Liver (tissue), 9 donors: ENCODE data around the gene HSPA9. TPM values are rescaled to one million over a fixed set of nuclear protein-coding genes. Genes with fewer than 3 reads are reported as not detected.

Source experiments
- DNase-seq: peaks from one replicate; pipeline ENCODE4 v3.0.0-alpha.2; 2017; ENCODE audit warnings: low spot score
- H3K27ac ChIP-seq, 2 donors: one replicate each; pipeline ENCODE4 v1.7.0; 2013; ENCODE audit warnings: inconsistent platforms in 2 of 2, low read length in 2 of 2, control low read depth in 1 of 2, low read depth in 1 of 2, mild to moderate bottlenecking in 1 of 2
- H3K27me3 ChIP-seq, 4 donors: one replicate each; pipeline versions ENCODE4 v1.6.1 to v1.7.0; 2013; ENCODE audit warnings: low read length in 3 of 4, inconsistent platforms in 1 of 4, mild to moderate bottlenecking in 1 of 4, moderate library complexity in 1 of 4; ENCODE audit not compliant: control insufficient read depth in 4 of 4, insufficient read depth in 4 of 4
- H3K36me3 ChIP-seq, 4 donors: one replicate each; pipeline versions ENCODE4 v1.6.1 to v1.7.0; 2013; ENCODE audit warnings: low read length in 3 of 4, mild to moderate bottlenecking in 3 of 4, low read depth in 1 of 4, moderate library complexity in 1 of 4; ENCODE audit not compliant: control insufficient read depth in 4 of 4, insufficient read depth in 3 of 4
- H3K4me1 ChIP-seq, 4 donors: one replicate each; pipeline versions ENCODE4 v1.6.1 to v1.7.0; 2013; ENCODE audit warnings: low read length in 3 of 4, mild to moderate bottlenecking in 3 of 4, moderate library complexity in 1 of 4; ENCODE audit not compliant: control insufficient read depth in 4 of 4, insufficient read depth in 4 of 4
- H3K4me3 ChIP-seq, 3 donors: one replicate each; pipeline versions ENCODE4 v1.6.1 to v1.7.0; 2013; ENCODE audit warnings: low read length in 3 of 3, control low read depth in 1 of 3, low read depth in 1 of 3, mild to moderate bottlenecking in 1 of 3
- H3K9ac ChIP-seq, 2 donors: one replicate each; pipeline ENCODE4 v1.7.0; 2013; ENCODE audit warnings: low read length in 2 of 2, mild to moderate bottlenecking in 2 of 2, moderate library complexity in 2 of 2, control low read depth in 1 of 2, low read depth in 1 of 2
- H3K9me3 ChIP-seq, 4 donors: one replicate each; pipeline versions ENCODE4 v1.6.1 to v1.7.0; 2013; ENCODE audit warnings: low read length in 3 of 4; ENCODE audit not compliant: control insufficient read depth in 4 of 4
- EGR1 ChIP-seq, 2 donors: IDR thresholded peaks; 2 replicates each; pipeline ENCODE4 v1.6.1; 2016 to 2018; ENCODE audit warnings: antibody characterized with exemption in 2 of 2, low read depth in 2 of 2
- FOXA1 ChIP-seq: IDR thresholded peaks from 2 replicates; pipeline ENCODE4 v1.6.1; 2016; ENCODE audit warnings: antibody characterized with exemption
- FOXA2 ChIP-seq: IDR thresholded peaks from 2 replicates; pipeline ENCODE4 v1.6.1; 2016; ENCODE audit warnings: antibody characterized with exemption
- GABPA ChIP-seq, 2 donors: IDR thresholded peaks in 1 of 2; conservative IDR thresholded peaks in 1 of 2; 2 replicates each; pipeline ENCODE4 v1.6.1; 2016; ENCODE audit warnings: antibody characterized with exemption in 2 of 2, mild to moderate bottlenecking in 1 of 2, moderate library complexity in 1 of 2
- HNF4A ChIP-seq, 2 donors: conservative IDR thresholded peaks; 2 replicates each; pipeline ENCODE4 v1.6.1; 2016; ENCODE audit warnings: antibody characterized with exemption in 2 of 2, mild to moderate bottlenecking in 2 of 2
- HNF4G ChIP-seq: IDR thresholded peaks from 2 replicates; pipeline ENCODE4 v1.6.1; 2016; ENCODE audit warnings: antibody characterized with exemption
- NR2F2 ChIP-seq: IDR thresholded peaks from 2 replicates; pipeline ENCODE4 v1.6.1; 2016; ENCODE audit warnings: antibody characterized with exemption
- RAD21 ChIP-seq, 2 donors: IDR thresholded peaks; 2 replicates each; pipeline ENCODE4 v1.6.1; 2016; ENCODE audit warnings: antibody characterized with exemption in 2 of 2, mild to moderate bottlenecking in 2 of 2
- RXRA ChIP-seq, 2 donors: IDR thresholded peaks; 2 replicates each; pipeline ENCODE4 v1.6.1; 2017 to 2018; ENCODE audit warnings: antibody characterized with exemption in 2 of 2, mild to moderate bottlenecking in 1 of 2
- SP1 ChIP-seq: IDR thresholded peaks from 2 replicates; pipeline ENCODE4 v1.6.1; 2018; ENCODE audit warnings: antibody characterized with exemption, mild to moderate bottlenecking
- TAF1 ChIP-seq: conservative IDR thresholded peaks from 2 replicates; pipeline ENCODE4 v1.6.1; 2016; ENCODE audit warnings: antibody characterized with exemption, mild to moderate bottlenecking
- YY1 ChIP-seq: IDR thresholded peaks from 2 replicates; pipeline ENCODE4 v1.6.1; 2016; ENCODE audit warnings: antibody characterized with exemption, mild to moderate bottlenecking
- WGBS: extraction: QIAGEN DNeasy Blood & Tissue Kit; methylation state at CpG from one replicate; pipeline ENCODE4 v1.1.7; 2013; 5-methylcytosine and 5-hydroxymethylcytosine counted together
- polyA plus RNA-seq, 2 donors: library from polyadenylated mRNA; stranded (reverse) in 1 of 2; unstranded in 1 of 2; fragments of 200-250 nt in 1 of 2; fragments of >200 nt in 1 of 2; fragmentation: Nextera tagmentation in 1 of 2; extraction: Ambion mirVana in 1 of 2; gene quantifications; one replicate each; pipeline versions ENCODE4 v1.2.1 to v1.2.3, GENCODE V29; 2013 to 2015
- total RNA-seq, 2 donors: library from RNA; depleted of rRNA; stranded (reverse); fragments of >200 nt; gene quantifications; one replicate each; pipeline ENCODE4 v1.2.3, GENCODE V29; 2014
- TF ChIP-seq, protein P1 (sequence below): fragments of 150-350 bp; IDR thresholded peaks from 2 replicates; pipeline ENCODE4 v1.5.1; 2017; ENCODE audit warnings: improper control_type of control experiment, low read depth, low read length; ENCODE audit not compliant: missing input control
- TF ChIP-seq, protein P2 (sequence below): IDR thresholded peaks from 2 replicates; pipeline ENCODE4 v1.6.1; 2016; ENCODE audit warnings: antibody characterized with exemption
- TF ChIP-seq, protein P3 (sequence below): IDR thresholded peaks from 2 replicates; pipeline ENCODE4 v1.6.1; 2016; ENCODE audit warnings: antibody characterized with exemption
- TF ChIP-seq, protein P4 (sequence below): IDR thresholded peaks from 2 replicates; pipeline ENCODE4 v1.6.1; 2016; ENCODE audit warnings: antibody characterized with exemption
- donor health status: healthy.
- donor health status: healthy.
- donor health status: healthy.
- donor health status: healthy.
- donor health status: healthy.

The HSPA9 gene
- total and polyA plus RNA-seq, 4 donors: 221 to 378 (median 238) TPM

DNA sequence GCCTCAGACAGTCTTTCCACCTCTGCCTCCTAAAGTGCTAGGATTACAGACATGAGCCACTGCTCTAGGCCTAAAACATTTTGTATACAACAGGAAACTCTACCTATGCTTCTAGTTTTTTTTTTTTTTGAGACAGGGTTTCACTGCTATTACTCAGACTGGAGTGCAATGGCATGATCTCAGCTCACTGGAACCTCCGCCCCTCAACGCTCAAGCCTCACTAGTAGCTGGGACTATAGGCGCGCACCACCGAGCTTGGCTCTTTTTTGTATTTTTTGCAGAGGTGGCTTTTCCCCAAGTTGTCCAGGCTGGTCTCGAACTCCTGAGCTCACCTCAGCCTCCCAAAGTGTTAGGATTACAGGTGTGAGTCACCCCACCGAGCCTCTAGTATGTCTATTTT, 5.4 kb downstream of the HSPA9 start:
- no peak overlapping the region for H3K27ac ChIP-seq
- WGBS: 94% methylated on average over 7 of the region's 7 CpGs
- H3K4me3 ChIP-seq: no peak overlapping the region
- no peaks in the 10 kb centered on the region for H3K27me3 ChIP-seq
- no peak overlapping the region for H3K9ac ChIP-seq
- peaks cover 16 to 63% (median 42%) of the 10 kb centered on the region in 4 donors for H3K4me1 ChIP-seq
- H3K9me3 ChIP-seq: no peaks in the 10 kb centered on the region
- H3K36me3 ChIP-seq: peaks cover 18 to 66% (median 52%) of the 10 kb centered on the region in 4 donors
- no peak for DNase-seq
- TF ChIP-seq EGR1 (IDR thresholded peaks at IDR 0.05; ENCODE audit: low read depth in 2 of 2): no peak
- no peak for TF ChIP-seq FOXA1

DNA sequence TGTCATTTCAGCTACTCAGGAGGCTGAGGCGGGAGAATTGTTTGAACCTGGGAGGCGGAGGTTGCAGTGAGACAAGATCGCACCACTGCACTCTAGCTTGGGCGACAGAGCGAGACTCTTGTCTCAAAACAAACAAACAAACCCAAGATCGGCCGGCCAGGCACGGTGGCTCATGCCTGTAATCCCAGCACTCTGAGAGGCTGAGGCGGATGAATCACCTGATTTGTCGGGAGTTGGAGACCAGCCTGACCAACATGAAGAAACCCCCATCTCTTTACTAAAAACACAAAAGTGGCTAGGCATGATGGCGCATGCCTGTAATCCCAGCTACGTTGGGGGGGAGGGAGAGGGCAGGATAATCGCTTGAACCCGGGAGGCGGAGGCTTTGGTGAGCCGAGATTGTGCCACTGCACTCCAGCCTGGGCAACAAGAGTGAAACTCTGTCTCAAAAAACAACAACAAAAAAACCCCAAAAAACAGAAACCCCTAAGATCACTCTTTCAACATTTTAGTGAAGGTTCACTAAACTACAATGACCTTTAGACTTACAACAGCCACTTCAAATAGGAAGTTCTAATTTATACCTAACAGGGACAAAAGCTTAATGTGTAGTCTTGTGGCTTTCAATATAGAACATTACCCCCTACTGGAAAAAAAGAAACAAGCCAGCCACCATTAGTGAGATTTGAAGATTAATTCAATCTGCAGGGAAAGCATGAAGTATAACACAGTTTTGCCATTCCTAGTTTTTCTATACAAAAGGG, 7.0 kb downstream of the HSPA9 start:
- TF ChIP-seq HNF4G (no peak), FOXA2 (no peak), YY1 (no peak), RAD21 (IDR thresholded peaks at IDR 0.05) (peak in 1 of 2 donors; percentile 33), EGR1 (IDR thresholded peaks at IDR 0.05; ENCODE audit: low read depth in 2 of 2) (no peak), NR2F2 (no peak), TAF1 (no peak), HNF4A (conservative IDR thresholded peaks at IDR 0.05) (peak; percentile 53 to 58), RXRA (IDR thresholded peaks at IDR 0.05) (peak in 1 of 2 donors; percentile 36), GABPA (IDR thresholded peaks at IDR 0.05 in 1 of 2, conservative IDR thresholded peaks at IDR 0.05 in 1 of 2) (no peak)
- TF ChIP-seq, protein P1, sequence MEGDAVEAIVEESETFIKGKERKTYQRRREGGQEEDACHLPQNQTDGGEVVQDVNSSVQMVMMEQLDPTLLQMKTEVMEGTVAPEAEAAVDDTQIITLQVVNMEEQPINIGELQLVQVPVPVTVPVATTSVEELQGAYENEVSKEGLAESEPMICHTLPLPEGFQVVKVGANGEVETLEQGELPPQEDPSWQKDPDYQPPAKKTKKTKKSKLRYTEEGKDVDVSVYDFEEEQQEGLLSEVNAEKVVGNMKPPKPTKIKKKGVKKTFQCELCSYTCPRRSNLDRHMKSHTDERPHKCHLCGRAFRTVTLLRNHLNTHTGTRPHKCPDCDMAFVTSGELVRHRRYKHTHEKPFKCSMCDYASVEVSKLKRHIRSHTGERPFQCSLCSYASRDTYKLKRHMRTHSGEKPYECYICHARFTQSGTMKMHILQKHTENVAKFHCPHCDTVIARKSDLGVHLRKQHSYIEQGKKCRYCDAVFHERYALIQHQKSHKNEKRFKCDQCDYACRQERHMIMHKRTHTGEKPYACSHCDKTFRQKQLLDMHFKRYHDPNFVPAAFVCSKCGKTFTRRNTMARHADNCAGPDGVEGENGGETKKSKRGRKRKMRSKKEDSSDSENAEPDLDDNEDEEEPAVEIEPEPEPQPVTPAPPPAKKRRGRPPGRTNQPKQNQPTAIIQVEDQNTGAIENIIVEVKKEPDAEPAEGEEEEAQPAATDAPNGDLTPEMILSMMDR: peak; percentile 16
- TF ChIP-seq, protein P2, sequence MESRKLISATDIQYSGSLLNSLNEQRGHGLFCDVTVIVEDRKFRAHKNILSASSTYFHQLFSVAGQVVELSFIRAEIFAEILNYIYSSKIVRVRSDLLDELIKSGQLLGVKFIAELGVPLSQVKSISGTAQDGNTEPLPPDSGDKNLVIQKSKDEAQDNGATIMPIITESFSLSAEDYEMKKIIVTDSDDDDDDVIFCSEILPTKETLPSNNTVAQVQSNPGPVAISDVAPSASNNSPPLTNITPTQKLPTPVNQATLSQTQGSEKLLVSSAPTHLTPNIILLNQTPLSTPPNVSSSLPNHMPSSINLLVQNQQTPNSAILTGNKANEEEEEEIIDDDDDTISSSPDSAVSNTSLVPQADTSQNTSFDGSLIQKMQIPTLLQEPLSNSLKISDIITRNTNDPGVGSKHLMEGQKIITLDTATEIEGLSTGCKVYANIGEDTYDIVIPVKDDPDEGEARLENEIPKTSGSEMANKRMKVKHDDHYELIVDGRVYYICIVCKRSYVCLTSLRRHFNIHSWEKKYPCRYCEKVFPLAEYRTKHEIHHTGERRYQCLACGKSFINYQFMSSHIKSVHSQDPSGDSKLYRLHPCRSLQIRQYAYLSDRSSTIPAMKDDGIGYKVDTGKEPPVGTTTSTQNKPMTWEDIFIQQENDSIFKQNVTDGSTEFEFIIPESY: no peak
- TF ChIP-seq, protein P3, sequence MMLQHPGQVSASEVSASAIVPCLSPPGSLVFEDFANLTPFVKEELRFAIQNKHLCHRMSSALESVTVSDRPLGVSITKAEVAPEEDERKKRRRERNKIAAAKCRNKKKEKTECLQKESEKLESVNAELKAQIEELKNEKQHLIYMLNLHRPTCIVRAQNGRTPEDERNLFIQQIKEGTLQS: no peak
- Histone ChIP-seq H3K9ac (no peak overlapping the region), H3K27me3 (no peaks in the 10 kb centered on the region), H3K27ac (peak overlapping the region in 1 of 2 donors; percentile 57), H3K4me3 (no peak overlapping the region), H3K4me1 (peaks cover 16 to 57% (median 38%) of the 10 kb centered on the region in 4 donors), H3K9me3 (no peaks in the 10 kb centered on the region), H3K36me3 (peaks cover 20 to 73% (median 60%) of the 10 kb centered on the region in 4 donors)
- no peak for DNase-seq
- WGBS: 67% methylated on average over 16 of the region's 16 CpGs

DNA sequence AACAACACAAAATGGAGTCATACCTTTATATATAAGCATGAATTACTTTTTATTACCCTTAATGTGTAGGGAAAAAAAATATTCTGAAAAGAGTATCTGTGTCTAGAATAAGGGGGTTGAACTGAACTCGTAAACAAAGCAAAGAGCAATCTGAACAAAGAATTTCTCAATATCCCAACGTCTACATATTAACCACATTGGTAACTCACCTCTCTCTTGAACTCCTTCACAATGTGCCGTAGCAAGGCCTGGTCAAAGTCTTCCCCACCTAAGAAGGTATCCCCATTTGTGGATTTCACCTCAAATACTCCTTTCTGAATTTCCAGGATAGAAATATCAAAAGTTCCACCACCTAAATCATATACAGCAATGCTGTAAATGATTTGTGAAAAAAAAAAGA, 8.4 kb downstream of the HSPA9 start:
- DNase-seq: no peak
- peaks cover 16 to 73% (median 54%) of the 10 kb centered on the region in 4 donors for H3K36me3 ChIP-seq
- H3K4me1 ChIP-seq: peaks cover 13 to 48% (median 35%) of the 10 kb centered on the region in 4 donors
- WGBS: 24% methylated on average over 3 of the region's 3 CpGs
- H3K4me3 ChIP-seq: no peak overlapping the region
- H3K27ac ChIP-seq: peak overlapping the region in 1 of 2 donors; percentile 54
- H3K9me3 ChIP-seq: no peaks in the 10 kb centered on the region
- peak; percentile 62 to 63 for TF ChIP-seq HNF4A (conservative IDR thresholded peaks at IDR 0.05)
- TF ChIP-seq, protein P4, sequence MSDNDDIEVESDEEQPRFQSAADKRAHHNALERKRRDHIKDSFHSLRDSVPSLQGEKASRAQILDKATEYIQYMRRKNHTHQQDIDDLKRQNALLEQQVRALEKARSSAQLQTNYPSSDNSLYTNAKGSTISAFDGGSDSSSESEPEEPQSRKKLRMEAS: no peak
- TF ChIP-seq HNF4G: no peak
- peak; percentile 31 to 51 for TF ChIP-seq RXRA (IDR thresholded peaks at IDR 0.05)
- peak; percentile 12 for TF ChIP-seq YY1
- no peak for TF ChIP-seq SP1
- no peaks in the 10 kb centered on the region for H3K27me3 ChIP-seq
- H3K9ac ChIP-seq: peak overlapping the region in 1 of 2 donors; percentile 19
